SHP77 (cell line): Measurements from ENCODE around the gene SLC6A9.

Experiments used
- DNase-seq, 2 experiments: peaks; one replicate each; lab custom pipeline; 2025; lab: John Stamatoyannopoulos, UW

Gene SLC6A9

GRCh38 chr1:43983253-43983899 is 47.9 kb downstream of the SLC6A9 start:
- DNase-seq: no peak

DNA sequence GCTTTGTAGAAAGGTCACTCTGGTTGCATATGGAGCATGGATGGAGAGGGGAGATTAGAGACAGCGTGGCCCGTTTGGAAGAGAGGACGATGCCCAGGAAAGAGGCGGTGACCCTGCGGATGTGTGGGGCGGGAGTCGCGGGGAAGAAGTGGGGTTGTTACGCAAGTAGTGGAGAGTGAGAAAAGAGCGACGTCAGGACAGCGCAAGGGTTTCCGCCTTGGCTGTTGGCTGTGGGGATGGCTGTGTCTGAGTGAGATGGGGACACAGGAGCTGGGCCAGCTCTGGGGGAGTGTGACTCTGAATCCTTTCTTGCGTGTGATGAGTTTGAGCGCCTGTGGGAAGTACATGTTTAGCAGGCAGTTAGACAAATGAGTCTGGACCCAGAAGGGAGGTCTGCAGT is 48.5 kb downstream of the SLC6A9 start:
- DNase-seq: no peak

GRCh38 chr1:43982241-43982640 is 49.0 kb downstream of the SLC6A9 start:
- DNase-seq: no peak

DNA sequence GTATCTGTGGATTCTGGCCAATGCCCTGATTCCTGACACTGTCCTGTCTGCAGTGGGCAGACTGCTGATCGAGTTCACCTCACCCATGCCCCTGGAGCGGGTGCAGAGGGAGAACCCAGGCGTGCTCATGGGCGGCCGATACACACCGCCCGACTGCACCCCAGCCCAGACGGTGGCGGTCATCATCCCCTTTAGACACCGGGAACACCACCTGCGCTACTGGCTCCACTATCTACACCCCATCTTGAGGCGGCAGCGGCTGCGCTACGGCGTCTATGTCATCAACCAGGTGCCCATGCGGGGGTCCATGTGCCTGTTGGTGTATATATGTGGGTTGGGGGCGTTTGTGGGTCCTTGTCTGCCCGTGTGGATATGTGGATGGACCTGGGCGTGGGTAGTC is 49.6 kb downstream of the SLC6A9 start:
- DNase-seq: no peak

GRCh38 chr1:43981135-43981491 is 50.1 kb downstream of the SLC6A9 start:
- peak in 1 of 2 experiments; percentile 11 for DNase-seq

GRCh38 chr1:43980255-43981134 is 50.8 kb downstream of the SLC6A9 start:
- no peak for DNase-seq

DNA sequence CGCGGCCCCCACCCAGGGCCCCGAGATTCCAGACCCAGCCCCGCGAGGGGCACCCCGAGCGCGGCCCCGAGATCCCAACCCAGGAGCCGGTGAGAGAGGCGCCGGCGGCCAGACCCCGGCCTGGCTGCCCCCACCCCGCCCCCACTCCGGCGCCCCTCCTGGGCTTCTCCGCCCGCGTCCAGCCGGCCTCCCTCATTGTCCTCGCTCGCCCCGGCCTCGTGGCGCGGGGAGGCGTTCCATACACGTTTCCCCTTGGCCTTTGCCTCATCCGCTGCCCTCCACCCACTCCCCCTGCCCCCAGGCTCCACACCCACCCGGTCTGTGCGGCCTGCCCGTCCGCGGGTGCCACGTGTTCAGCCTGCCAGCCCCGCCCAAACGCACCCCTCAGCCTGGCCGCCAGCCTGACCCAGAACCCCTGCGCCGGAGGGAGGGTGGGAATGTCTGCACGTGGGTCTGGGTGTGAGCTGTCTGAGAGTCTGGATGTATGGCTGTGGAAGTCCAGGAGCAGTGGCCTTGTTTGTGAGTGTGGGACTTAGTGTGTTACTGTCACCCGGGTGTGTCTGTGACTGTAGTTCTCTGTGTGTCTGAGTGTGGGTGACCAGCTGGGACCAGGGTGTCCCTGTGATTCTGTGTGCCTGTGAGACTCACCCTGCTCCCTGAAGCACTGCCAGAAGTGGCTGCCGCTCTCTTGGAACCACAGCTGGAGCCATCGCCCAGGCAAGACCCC is 51.6 kb downstream of the SLC6A9 start:
- DNase-seq: no peak

GRCh38 chr1:43979261-43979527 is 52.1 kb downstream of the SLC6A9 start:
- DNase-seq: no peak

GRCh38 chr1:43978551-43979260 is 52.6 kb downstream of the SLC6A9 start, which contains the start of gene B4GALT2:
Gene B4GALT2, plus strand, starts transcription at chr1:43979210. Its CDS starts 1,951 bp downstream, at chr1:43981161.
- DNase-seq: peak in 1 of 2 experiments; percentile 39

GRCh38 chr1:43978264-43978550 is 53.1 kb downstream of the SLC6A9 start:
- DNase-seq: no peak

DNA sequence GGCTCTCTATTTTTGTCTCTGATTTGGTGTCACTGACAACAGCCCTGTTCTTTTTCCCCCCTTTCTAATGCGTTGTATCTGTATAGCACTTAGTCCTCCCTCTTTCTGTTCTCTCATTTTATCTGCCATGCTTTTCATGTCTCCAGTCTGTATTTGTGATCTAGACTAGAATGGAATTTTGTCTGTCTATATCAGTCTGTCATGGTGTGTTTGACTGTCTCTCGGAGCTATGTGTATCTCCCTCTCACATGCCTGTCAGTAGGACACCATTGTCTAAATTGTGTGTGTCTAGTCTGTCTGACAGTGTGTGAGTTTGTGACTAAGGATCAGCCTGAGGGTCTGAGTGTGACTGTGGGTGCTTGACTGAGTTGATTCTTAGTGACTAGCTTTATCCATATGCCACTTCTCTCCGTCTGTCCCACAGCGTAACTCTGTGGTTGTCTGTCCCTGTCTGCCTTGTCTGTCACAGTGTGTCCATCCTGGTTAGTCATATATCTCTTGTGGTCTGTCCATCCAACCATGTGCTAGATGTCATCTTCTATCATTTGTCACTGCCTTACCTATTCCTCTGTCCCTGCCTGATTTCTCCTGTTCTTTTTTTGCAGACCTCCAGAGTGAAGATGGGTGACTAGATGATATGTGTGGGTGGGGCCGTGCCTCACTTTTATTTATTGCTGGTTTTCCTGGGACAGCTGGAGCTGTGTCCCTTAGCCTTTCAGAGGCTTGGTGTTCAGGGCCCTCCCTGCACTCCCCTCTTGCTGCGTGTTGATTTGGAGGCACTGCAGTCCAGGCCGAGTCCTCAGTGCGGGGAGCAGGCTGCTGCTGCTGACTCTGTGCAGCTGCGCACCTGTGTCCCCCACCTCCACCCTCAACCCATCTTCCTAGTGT is 53.6 kb downstream of the SLC6A9 start:
- DNase-seq: no peak

DNA sequence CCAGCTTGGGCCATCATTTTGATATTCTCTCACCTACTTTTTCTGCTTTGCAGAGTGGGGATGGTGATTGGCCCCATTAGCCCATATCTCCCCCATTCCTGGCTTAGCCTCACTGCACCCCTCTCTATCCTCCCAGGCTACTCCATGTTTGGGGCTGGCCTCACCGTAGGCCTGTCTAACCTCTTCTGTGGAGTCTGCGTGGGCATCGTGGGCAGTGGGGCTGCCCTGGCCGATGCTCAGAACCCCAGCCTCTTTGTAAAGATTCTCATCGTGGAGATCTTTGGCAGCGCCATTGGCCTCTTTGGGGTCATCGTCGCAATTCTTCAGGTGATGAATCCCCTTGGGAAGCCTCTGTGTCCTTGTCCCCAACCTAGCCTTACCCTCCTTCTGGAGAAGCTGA is 54.4 kb downstream of the SLC6A9 start:
- no peak for DNase-seq

GRCh38 chr1:43976045-43976444 is 55.2 kb downstream of the SLC6A9 start:
- no peak for DNase-seq

DNA sequence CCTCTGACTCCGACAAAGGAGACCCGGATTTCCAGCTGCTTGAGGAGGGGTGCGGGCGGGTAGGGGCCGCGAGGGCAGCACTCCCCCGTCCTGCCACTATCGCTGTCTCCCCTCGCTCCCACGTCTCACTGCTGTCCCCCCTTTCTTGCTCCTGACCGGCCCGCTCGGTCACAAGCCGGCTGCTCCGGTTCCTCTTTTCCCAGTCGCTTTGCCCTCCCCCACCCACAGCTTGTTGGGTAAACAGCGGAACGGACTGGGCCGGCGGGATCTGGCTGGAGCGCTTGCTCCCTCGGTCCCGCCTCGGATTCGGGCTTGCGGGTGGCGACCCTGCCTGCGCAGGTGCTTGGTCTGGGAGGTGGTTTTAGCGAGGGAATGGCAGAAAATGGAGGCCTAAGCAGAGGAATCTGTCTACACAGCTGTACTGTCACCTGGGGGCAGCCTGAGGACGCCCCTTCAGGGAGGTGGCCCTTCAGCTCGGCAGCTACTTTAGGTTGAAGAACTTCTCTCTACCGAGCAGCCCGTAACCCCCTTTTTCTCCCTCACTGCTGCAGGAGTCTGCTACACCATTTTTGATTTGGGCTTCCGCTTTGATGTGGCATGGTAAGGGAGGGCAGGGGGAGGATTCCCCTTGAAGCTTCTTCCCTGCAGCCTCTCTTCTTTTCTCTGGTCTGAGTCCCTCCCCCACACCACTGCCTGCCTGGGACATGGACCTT is 55.9 kb downstream of the SLC6A9 start:
- no peak for DNase-seq

GRCh38 chr1:43974443-43975248 is 56.6 kb downstream of the SLC6A9 start, which contains the start of gene ATP6V0B:
Gene ATP6V0B, plus strand, starts transcription at chr1:43974960. Its CDS starts 81 bp downstream, at chr1:43975041.
- peak; percentile 85 to 94 for DNase-seq

DNA sequence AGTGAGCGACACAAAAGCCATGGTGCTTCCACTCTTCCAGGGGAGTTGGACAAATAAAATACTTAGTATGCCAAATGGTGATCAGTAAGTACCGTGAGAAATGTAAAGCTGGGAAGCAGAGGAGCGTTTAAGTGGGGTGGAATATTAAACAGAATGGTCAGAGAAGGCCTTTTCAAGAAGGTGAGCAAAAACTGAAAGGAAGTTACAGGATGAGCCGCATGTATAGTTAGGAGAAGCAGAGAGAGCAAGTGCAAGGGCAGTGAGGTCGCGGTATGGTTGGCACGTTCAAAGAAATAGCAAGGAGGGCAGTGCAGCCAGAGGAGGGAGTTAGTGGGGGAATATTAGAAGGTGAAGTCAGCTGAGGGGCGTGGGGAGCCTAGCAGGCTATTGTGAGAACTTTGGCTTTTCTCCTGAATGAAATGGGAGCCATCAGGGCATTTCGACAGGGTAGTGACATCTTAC is 57.2 kb downstream of the SLC6A9 start:
- DNase-seq: no peak

- DNase-seq: no peak
These were observed 59.8 kb downstream of the SLC6A9 start for GRCh38 chr1:43971336-43971980.

GRCh38 chr1:43970911-43971310 is 60.4 kb downstream of the SLC6A9 start:
- DNase-seq: no peak

GRCh38 chr1:43970502-43970901 is 60.8 kb downstream of the SLC6A9 start:
- DNase-seq: no peak
